Stimulated activated CD4-positive, alpha-beta T cell treated with anti-CD3 and anti-CD28 coated beads, Interleukin-15, amount 100 ng/mL, for 24 hours (primary cell): ENCODE data around the gene PWP2.
"Not testable (repeated sequence)": the region's sequence is repeated elsewhere in the genome, so short reads cannot be mapped to it uniquely, and the experiment has no call there.

Source experiments
- DNase-seq: peaks from one replicate; pipeline ENCODE4 v3.0.0-alpha.2; 2020

The PWP2 gene

GRCh38 chr21:44083631-44084291 is 23.4 kb upstream of the PWP2 start:
- peak; percentile 76 for DNase-seq

- DNase-seq = no peak
Measured at GRCh38 chr21:44084496-44085241, 22.5 kb upstream of the PWP2 start.

GRCh38 chr21:44085491-44086321 is 21.5 kb upstream of the PWP2 start:
- DNase-seq = no peak

GRCh38 chr21:44086636-44087425 is 20.4 kb upstream of the PWP2 start:
- no peak for DNase-seq

- DNase-seq = no peak
Measured at GRCh38 chr21:44087426-44088400, 19.5 kb upstream of the PWP2 start.

GRCh38 chr21:44088401-44088780 is 18.8 kb upstream of the PWP2 start:
- DNase-seq = no peak

GRCh38 chr21:44089001-44089911 is 17.9 kb upstream of the PWP2 start:
- peak; percentile 32 for DNase-seq

- DNase-seq = no peak
Measured at GRCh38 chr21:44090325-44090724, 16.9 kb upstream of the PWP2 start.

- no peak for DNase-seq
Measured at GRCh38 chr21:44092211-44092610, 15.0 kb upstream of the PWP2 start.

- no peak for DNase-seq
Measured at GRCh38 chr21:44093761-44094160, 13.4 kb upstream of the PWP2 start.

GRCh38 chr21:44094832-44095231 is 12.4 kb upstream of the PWP2 start:
- DNase-seq = no peak

GRCh38 chr21:44098507-44098906 is 8.7 kb upstream of the PWP2 start:
- DNase-seq = not testable (repeated sequence)

- DNase-seq = not testable (repeated sequence)
Measured at GRCh38 chr21:44098964-44099363, 8.2 kb upstream of the PWP2 start.

- not testable (repeated sequence) for DNase-seq
Measured at GRCh38 chr21:44107589-44107988, 390 bp downstream of the PWP2 start.

- not testable (repeated sequence) for DNase-seq
Measured at GRCh38 chr21:44113702-44114371, 6.6 kb downstream of the PWP2 start.

GRCh38 chr21:44122131-44122530 is 14.9 kb downstream of the PWP2 start:
- DNase-seq = not testable (repeated sequence)

GRCh38 chr21:44127827-44128226 is 20.6 kb downstream of the PWP2 start:
- not testable (repeated sequence) for DNase-seq

- not testable (repeated sequence) for DNase-seq
Measured at GRCh38 chr21:44133715-44134057, 26.5 kb downstream of the PWP2 start.

- DNase-seq = not testable (repeated sequence)
Measured at GRCh38 chr21:44134732-44135131, 27.5 kb downstream of the PWP2 start.

- DNase-seq = not testable (repeated sequence)
Measured at GRCh38 chr21:44138039-44138438, 30.8 kb downstream of the PWP2 start.
